ENCODE data around the gene LCN10. TPM values are rescaled to one million over a fixed set of nuclear protein-coding genes. Genes with fewer than 3 reads are reported as not detected.
A peak's percentile ranks its signal among the peaks of the same experiment; 100 is the strongest.
"Not testable (repeated sequence)": the region's sequence is repeated elsewhere in the genome, so short reads cannot be mapped to it uniquely, and the experiment has no call there.

The LCN10 gene
- total RNA-seq, 1 donor from 2014 or later, result 2.5 TPM

DNA sequence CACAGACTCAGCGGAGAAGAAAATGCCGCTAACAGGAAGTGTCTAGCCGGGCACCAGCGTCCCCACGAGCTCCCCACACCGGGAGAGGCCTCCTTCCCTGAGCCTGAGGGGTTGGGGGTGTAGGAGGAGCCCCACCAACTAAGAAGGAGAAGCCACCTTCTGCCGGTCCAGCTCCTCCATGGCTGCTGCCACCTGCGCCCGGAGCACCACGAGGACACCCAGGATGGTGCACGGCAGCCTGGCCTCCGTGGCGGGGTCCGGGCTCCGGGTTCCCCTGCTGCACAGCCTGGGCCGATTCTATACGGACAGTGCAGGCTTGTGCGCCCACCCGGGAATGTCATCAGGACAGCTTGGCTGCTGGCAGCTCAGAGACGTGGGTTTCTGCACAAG, 15.0 kb upstream of the LCN10 start:
- Histone ChIP-seq H3K36me3 (no peaks in the 10 kb centered on the region), H3K4me1 (no peaks in the 10 kb centered on the region), H3K27me3 (ENCODE audit: low read depth) (peaks cover 10% of the 10 kb centered on the region), H3K9me3 (no peaks in the 10 kb centered on the region), H3K4me3 (no peak overlapping the region), H3K27ac (no peak overlapping the region)
- ATAC-seq (peak in 1 of 2 donors; percentile 2), DNase-seq (peak; percentile 48)
- intact Hi-C loops (cut with DNase I), result no loop called here
- TF ChIP-seq, protein P1, sequence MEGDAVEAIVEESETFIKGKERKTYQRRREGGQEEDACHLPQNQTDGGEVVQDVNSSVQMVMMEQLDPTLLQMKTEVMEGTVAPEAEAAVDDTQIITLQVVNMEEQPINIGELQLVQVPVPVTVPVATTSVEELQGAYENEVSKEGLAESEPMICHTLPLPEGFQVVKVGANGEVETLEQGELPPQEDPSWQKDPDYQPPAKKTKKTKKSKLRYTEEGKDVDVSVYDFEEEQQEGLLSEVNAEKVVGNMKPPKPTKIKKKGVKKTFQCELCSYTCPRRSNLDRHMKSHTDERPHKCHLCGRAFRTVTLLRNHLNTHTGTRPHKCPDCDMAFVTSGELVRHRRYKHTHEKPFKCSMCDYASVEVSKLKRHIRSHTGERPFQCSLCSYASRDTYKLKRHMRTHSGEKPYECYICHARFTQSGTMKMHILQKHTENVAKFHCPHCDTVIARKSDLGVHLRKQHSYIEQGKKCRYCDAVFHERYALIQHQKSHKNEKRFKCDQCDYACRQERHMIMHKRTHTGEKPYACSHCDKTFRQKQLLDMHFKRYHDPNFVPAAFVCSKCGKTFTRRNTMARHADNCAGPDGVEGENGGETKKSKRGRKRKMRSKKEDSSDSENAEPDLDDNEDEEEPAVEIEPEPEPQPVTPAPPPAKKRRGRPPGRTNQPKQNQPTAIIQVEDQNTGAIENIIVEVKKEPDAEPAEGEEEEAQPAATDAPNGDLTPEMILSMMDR (IDR thresholded peaks at IDR 0.05), result no peak

DNA sequence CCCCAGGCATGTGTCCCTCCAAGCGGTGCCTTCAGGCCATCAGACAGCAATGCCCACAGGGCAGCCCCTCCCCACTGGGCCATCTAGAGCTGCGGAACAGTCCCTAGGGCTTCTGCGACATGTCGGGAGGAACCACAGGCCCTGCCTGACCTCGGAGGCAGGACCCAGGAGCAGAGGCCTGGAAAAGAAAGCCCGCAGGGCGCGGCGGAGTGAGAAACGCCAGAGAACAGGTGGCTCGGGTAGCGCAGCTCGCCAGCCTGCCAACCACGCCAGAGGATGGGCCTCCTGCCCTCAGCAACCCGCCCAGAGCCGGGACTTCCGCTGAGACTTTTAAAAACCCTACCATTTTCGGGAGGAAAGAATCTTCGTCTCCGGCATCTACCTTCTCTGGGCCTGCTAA, 14.6 kb upstream of the LCN10 start:
- DNase-seq, result no peak
- no peaks in the 10 kb centered on the region for H3K9me3 ChIP-seq
- no peaks in the 10 kb centered on the region for H3K4me1 ChIP-seq
- H3K36me3 ChIP-seq, result no peaks in the 10 kb centered on the region
- intact Hi-C loops (cut with DNase I), result no loop called here
- no peak for ATAC-seq
- H3K27ac ChIP-seq, result no peak overlapping the region
- no peak overlapping the region for H3K4me3 ChIP-seq
- TF ChIP-seq, protein P1 (IDR thresholded peaks at IDR 0.05), result no peak
- peaks cover 10% of the 10 kb centered on the region for H3K27me3 ChIP-seq (ENCODE audit: low read depth)

DNA sequence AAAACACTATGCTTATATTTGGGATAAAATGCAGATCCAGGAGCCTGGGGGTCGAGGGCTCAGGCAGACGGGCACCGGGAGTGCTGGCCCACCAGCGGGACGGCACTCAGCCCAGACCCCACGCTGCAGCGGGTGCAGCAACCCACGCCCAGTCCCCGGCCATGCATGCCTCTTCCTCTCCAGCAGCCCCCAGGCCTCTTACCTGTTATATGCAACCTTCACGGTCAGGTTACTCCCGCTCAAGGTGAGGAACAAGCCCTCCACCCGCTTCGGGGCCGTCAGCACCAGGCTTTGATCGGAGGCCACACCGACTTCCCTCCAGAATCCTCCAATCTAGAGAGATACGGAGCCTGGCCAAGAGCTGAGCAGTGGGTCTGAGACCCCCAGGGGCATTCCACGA, 14.1 kb upstream of the LCN10 start:
- Histone ChIP-seq H3K4me3 (no peak overlapping the region), H3K36me3 (no peaks in the 10 kb centered on the region), H3K4me1 (no peaks in the 10 kb centered on the region), H3K9me3 (no peaks in the 10 kb centered on the region), H3K27me3 (ENCODE audit: low read depth) (peaks cover 10% of the 10 kb centered on the region), H3K27ac (no peak overlapping the region)
- TF ChIP-seq, protein P1 (IDR thresholded peaks at IDR 0.05), result no peak
- intact Hi-C loops (cut with DNase I), result no loop called here
- DNase-seq (no peak), ATAC-seq (no peak)

DNA sequence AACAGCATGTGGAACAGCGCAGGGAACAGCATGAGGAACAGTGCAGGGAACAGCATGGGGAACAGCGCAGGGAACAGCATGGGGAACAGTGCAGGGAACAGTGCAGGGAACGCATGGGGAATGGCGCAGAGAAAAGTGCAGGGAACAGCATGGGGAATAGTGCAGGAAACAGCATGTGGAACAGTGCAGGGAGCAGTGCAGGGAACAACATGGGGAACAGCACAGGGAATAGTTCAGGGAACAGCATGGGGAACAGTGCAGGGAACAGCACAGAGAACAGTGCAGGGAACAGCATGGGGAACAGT, 13.3 kb upstream of the LCN10 start:
- H3K27me3 ChIP-seq (ENCODE audit: low read depth), result peaks cover 10% of the 10 kb centered on the region
- TF ChIP-seq, protein P1 (IDR thresholded peaks at IDR 0.05), result no peak
- ATAC-seq (no peak), DNase-seq (no peak)
- intact Hi-C loops (cut with DNase I), result no loop called here
- no peaks in the 10 kb centered on the region for H3K9me3 ChIP-seq
- no peaks in the 10 kb centered on the region for H3K4me1 ChIP-seq
- H3K4me3 ChIP-seq, result no peak overlapping the region
- no peaks in the 10 kb centered on the region for H3K36me3 ChIP-seq
- no peak overlapping the region for H3K27ac ChIP-seq

DNA sequence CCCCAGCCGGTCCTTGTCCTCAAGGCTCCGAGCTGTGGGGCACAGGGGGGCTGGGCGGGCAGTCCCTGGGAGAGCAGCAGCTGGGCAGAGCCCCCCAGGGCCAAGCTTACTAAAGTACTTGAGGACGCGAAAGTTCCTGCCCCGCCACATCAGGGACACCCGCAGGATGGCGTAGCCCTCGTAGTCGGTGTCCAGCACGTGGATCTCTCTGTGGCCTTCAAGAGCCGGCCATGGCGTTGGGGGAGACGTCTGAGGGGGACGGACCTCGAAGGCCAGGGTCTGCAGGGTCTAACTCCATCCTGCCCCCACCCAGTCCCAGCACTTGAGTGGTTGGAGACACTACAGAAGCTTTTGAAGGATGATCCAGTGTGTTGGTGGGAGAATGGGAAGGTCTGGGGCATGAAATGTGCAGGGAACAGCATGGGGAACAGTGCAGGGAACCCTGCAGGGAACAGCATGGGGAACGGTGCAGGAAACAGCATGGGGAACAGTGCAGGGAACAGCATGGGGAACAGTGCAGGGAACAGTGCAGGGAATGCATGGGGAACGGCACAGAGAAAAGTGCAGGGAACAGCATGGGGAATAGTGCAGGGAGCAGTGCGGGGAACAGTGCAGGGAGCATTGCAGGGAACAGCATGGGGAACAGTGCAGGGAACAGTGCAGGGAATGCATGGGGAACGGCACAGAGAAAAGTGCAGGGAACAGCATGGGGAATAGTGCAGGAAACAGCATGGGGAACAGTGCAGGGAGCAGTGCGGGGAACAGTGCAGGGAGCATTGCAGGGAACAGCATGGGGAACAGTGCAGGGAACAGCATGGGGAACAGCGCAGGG, 12.8 kb upstream of the LCN10 start:
- DNase-seq; H3K4me3 ChIP-seq; H3K27ac ChIP-seq; H3K36me3 ChIP-seq; H3K27me3 ChIP-seq (ENCODE audit: low read depth); H3K4me1 ChIP-seq; H3K9me3 ChIP-seq; intact Hi-C loops (cut with DNase I); ATAC-seq: not testable (repeated sequence)

DNA sequence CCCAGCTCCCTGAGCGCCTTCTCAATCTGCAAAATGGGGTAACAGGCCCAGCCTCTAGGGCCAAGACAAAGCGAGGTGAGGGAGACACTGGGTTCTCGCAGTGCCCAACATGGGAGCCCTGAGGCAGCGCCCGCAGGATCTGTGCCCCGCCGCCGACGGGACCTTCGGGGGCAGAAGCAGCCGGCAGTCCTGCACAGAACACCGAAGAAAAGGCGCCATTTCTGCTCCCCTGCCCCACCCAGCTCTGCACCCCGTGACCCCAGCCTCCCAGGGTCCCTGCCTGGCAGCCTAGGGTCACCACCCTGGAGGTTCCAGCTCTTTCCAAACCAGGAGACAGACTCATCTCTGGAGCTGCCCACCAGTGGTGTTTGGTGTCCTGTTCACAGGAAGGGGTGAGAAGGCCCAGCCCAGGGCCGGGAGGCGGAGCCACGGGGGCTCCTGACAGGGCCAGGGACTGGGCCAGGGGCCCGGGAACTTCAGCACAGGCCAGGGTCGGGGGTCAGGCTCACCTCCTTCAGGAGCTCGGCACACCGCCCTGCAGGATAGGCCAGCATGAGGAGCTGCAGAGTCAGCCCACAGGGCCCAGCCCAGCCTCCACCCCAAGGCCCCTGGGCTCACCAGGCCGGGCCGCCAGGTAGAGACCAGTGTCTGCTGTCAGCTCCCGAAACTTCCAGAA, 12.0 kb upstream of the LCN10 start:
- Histone ChIP-seq H3K27ac (no peak overlapping the region), H3K4me3 (no peak overlapping the region), H3K27me3 (ENCODE audit: low read depth) (peaks cover 1% of the 10 kb centered on the region), H3K4me1 (no peaks in the 10 kb centered on the region), H3K9me3 (no peaks in the 10 kb centered on the region), H3K36me3 (no peaks in the 10 kb centered on the region)
- no peak for ATAC-seq
- TF ChIP-seq, protein P1 (IDR thresholded peaks at IDR 0.05), result no peak
- no peak for DNase-seq
- intact Hi-C loops (cut with DNase I), result no loop called here

Data from lower lobe of right lung (tissue), 2 donors.